ENCODE measurements around the gene SNAPIN.

Gene SNAPIN

DNA sequence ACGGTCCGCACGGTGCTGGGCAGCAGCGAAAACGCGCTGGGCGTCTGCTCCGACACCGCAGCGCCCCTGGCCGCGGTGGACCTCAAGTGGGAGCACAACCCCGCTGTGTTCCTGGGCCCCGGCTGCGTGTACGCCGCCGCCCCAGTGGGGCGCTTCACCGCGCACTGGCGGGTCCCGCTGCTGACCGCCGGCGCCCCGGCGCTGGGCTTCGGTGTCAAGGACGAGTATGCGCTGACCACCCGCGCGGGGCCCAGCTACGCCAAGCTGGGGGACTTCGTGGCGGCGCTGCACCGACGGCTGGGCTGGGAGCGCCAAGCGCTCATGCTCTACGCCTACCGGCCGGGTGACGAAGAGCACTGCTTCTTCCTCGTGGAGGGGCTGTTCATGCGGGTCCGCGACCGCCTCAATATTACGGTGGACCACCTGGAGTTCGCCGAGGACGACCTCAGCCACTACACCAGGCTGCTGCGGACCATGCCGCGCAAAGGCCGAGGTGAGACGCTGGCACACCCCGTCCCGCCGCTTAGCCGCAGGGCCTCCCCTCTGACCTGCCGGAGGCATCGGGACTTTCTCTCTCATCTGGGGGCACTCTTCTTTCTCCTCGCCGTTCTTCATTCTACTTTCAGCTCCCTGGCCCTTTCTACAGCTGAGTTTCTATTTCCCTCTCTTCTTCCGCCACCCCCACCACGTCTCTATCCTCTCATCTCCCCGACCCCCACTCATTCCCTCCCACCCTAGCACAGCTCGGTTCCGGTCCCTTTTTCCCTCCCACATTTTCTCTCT, 21.0 kb downstream of the SNAPIN start:
- no peak for DNase-seq

DNA sequence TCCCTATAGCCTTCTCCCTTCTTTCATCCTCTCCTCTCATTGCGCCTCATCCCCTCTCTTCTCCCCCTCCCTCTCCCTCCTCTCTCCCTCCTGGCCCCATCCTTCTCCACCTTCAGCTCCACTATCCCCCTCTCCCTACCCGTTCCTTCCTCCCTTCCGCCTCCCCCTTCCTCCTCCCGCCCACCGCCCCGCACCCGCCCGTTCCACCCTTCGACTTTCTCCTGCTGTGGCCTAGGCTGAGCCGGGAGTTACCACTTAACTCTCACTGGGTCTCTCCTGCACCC, 21.6 kb downstream of the SNAPIN start:
- DNase-seq: no peak

DNA sequence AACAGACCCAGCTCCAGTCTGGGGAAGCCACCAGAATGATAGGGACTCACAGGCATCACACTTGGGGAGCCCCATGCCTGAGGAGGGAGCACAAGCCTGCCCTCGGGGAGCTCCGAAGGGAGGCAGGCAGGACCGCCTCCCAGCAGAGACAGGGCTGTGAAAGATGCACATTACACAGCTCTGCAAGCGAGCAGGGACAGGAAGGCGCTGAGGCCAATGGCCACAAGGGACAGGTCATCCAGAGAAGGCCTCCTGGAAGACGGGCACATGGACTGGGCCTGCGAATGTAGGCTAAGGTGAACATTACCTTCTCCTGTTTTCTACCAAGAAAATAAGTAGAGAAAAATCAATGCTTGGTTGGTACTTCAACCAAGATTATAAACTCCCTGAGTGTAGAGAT, 24.2 kb downstream of the SNAPIN start:
- no peak for DNase-seq

DNA sequence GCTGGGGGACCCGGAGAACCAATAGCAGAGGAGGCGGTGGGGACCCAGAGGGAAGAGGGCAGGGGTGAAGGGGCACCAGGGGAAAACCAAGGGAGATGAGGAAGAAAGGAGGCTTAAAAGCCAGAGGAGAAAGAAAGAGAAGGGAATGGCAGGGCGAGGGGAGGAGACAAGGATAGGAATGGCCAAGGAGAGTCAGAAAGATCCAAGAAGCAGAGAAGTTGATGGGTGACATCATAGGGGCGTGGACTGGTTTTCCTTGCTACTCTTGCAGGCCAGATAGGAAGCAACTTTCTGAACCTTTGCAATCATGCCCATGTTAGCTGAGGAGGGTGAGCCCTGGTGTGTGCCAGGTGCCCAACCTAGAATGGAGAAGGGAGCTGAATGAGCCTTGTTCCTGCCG, 25.4 kb downstream of the SNAPIN start:
- DNase-seq: no peak

DNA sequence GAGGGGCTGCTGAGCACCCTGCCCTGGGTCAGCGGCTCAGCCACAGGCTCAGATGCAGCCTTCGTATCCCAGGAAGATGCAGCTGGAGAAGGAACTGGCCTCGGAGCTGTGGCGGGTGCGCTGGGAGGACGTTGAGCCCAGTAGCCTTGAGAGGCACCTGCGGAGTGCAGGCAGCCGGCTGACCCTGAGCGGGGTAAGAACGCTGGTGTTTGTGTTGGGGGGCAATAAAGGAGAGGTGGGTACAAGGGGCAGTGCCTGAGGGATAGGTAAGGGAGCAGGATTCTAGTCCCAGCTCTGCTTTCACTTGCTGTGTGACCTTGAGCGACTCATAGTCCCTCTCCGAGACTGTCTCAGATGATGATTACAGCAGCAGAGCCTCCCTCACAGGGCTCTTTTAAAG, 26.4 kb downstream of the SNAPIN start:
- DNase-seq: no peak

DNA sequence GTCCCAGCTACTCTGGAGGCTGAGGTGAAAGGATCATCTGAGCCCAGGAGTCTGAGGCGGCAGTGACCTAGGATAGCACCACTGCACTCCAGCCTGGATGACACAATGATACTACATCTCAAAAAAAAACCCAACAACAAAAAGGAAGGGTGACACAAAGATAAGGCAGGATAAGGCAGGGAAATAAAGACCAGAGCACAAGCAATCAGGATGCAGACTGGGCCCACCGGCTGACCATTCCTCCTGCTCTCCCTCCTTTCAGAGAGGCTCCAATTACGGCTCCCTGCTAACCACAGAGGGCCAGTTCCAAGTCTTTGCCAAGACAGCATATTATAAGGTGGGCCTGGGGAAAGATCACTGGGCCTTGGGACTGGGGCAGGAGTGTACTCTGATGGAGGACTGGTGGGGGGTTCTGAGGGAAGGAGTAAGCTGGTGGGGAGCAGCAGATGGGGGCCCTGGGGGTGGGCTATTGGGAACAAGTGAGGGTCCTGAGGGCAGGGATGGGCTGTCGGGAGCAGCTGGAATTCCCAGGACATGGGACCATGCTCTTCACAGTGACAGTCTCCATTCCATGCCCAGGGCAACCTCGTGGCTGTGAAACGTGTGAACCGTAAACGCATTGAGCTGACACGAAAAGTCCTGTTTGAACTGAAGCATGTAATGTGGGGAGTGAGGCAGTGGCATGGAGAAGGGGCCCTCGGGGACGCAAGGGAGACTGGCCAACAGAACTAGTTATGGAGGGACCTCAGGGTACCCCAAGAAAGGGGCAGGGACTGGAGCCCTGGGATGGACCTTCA, 27.2 kb downstream of the SNAPIN start:
- no peak for DNase-seq

DNA sequence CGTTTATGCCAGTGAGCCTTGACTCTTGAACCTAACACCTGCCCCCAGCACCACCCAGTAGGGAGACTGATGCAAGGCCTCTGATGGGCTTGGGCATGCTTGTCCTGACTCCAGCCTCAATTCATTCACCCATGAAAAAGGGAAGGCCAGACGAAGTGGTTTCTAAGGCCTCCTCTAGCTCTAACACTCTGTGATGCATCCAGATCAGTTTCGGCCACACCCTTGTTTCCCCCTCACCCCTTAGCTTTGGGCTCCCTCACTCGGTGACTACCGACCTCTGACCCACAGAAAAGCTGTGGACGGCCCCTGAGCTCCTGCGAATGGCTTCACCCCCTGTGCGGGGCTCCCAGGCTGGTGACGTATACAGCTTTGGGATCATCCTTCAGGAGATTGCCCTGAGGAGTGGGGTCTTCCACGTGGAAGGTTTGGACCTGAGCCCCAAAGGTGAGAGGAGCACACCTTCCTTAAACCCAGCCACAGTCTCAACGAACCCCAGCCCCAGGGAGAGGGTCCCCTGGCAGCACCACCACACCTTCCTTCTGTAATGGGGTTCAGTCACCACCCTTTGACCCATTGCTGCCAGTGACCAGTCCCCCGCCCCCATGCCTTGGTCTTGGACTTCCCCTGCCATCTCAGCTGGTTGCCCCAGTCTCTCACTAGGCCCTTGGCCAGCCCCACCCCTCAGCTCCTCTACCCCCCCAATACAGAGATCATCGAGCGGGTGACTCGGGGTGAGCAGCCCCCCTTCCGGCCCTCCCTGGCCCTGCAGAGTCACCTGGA, 29.0 kb downstream of the SNAPIN start:
- DNase-seq: no peak

DNA sequence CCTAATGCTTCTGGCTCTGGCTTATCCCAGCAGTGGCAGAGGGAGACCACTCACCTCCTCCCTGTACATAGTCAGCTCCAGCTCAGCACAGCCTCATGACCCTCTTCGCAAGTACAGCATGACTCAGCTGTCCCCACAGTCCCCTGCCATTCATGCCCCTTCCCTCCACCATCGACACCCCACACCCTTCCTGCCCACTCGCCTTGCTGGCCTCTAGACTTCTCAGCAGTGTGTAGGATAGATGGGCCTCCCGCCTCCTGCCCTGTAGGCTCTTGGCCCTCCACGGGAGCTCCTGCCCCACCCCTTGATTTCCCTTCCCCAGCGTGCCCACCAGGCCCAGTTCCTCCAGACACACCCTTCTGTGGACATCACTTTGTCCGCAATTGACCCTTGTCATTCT, 29.8 kb downstream of the SNAPIN start:
- DNase-seq: no peak

DNA sequence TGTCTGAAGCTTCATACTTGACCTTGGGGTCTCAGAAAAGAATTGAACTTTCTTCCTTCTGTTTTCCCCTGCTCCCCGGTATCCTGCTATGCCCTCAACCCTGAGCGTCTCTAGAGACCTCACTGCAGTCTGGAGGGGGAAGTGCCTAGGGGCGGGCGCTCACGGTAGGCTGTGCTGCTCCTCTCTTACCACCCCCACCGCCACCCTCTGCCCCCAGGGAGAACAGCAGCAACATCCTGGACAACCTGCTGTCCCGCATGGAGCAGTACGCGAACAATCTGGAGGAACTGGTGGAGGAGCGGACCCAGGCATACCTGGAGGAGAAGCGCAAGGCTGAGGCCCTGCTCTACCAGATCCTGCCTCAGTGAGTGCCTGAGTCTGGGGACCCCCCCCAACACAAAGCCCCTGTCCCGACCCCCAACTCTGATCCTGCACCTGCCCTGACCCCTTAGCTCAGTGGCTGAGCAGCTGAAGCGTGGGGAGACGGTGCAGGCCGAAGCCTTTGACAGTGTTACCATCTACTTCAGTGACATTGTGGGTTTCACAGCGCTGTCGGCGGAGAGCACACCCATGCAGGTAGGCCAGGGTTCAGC, 30.3 kb downstream of the SNAPIN start:
- no peak for DNase-seq

DNA sequence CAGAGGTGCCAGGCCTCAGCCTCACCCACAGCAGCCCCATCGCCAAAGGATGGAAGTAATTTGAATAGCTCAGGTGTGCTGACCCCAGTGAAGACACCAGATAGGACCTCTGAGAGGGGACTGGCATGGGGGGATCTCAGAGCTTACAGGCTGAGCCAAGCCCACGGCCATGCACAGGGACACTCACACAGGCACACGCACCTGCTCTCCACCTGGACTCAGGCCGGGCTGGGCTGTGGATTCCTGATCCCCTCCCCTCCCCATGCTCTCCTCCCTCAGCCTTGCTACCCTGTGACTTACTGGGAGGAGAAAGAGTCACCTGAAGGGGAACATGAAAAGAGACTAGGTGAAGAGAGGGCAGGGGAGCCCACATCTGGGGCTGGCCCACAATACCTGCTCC, 35.0 kb downstream of the SNAPIN start:
- no peak for DNase-seq

DNA sequence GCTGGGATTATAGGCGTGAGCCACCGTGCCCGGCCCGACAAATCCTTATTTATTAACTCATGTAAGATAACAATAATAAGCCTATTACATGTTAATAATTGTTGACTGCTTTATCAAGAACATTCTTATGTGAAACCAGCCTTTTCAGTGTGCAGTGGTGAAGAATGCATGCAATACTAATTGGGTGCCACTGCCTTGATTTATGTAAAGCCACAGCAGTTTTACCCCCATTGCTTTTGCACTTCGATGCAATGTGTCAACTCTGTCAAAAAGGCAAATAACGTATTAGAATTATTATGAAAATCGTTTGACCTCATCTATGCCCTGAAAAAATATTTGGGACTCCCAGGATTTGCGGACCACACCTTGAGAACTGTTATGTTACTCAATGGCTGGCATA, 38.2 kb downstream of the SNAPIN start:
- no peak for DNase-seq

DNA sequence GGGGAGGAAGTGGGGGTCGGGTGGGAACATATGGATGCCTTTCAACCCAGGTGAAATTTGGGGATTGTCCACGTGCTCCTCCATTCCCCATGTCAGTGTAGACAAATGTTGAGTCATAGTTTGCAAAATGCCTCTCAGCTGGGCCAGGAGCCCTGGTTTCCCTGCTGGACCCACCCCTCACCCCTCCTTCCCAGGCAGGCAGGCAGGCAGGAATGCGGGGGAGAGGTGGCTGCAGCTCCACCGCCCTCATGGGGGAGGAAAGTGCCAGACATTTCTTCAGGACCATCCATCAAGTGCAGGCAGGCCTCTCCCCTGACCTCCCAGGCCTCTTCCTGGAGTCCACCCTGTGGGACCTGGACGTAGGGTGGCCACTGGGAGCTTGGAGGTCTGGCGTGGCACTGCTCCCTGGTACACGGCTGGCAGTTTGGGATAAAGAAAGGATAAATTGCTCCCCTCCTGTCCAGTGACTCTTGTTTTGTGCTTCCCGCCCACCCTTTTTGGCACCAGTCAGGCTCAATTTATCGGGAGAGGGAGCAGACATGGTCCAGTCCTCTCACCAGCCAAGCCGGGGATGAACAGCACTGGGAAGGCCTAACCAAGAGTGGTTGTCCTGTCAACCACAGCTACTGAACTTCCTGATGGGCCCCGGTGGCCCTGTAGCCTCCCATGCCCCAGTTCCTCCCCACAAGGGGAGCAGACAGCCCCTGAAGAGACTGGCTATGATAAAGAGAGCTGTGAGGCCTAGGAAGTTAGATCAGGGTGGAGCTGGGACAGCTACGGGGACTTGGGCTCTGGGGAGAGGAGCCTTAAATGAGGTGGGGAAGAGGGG, 38.9 kb downstream of the SNAPIN start:
- DNase-seq: no peak

DNA sequence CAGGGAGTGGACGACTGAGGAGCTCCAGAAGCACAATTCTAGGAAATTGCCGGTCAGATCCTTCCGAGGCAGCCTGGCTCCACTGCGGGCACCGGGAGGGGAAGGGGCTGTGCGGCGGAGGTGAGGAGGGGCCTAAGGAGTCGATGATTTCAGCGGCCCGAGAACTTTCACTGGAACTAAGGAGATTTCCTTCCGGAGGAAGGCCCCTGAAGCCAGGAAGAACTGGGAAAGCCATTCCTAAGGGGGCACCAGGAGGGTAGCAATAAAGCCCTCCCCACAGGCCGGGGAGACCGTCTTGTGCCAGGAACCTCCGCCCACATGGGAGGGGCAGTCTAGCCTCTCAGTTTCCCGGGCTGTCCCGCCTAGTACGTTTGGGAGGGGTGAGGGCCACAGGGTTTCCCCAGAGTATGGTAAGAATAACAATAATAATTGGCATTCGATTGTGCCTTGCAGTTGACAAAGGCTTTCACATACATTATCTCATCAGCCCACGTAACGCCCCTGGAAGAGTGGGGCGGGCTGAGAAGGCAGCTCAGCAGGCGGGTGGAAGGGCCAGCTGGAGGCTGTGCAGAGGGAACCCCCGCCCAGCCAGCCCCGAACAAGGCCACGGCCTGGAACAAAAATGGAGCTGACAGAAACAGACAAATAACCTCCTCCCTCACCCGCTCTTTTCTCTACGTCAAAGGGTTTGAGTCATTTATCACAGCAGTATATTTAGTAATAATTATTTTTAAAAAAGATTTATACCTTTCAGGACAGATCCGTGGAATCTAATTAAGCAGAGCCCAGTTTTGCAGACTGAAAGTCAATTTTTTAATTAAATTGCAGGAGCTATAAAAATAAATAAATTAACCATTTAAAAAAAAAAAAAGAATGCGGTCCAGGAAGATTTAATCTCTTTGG, 39.8 kb downstream of the SNAPIN start:
- DNase-seq: no peak

DNA sequence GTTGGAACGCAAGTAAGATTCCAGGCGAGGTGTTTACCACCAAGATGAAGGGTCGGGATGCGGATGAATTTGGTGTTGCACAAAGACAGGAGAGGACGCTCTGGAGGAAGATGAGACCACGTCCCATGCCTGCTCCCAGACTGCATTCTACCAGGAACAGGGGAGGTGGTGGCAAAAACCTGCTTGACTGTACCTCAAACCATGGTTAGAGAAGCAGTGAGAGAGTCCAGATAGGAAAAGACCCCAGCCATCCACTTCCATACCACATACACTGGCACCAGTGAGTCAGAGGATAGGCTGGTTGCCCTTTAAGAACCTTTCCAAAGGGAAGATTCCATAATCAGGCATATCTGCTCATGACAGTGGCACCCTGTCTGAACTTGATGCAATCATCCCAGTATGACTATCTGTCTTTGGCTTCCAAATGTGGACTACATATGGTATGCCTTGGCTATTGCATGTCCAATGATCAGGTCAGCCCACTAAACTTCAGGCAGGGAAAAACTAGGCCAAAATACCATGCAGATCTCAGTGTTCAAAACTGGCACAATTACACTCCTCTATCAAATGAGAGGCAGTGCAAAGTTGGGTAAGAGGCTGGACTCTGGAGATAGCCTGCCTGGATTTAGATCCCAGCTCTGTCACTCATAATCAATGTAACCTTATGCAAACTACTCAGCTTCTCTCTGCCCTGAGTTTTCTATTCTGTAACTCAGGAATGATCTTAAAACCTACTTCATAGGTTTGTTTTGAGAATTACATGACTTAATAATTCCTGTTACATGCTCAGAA, 40.6 kb downstream of the SNAPIN start:
- DNase-seq: no peak

DNA sequence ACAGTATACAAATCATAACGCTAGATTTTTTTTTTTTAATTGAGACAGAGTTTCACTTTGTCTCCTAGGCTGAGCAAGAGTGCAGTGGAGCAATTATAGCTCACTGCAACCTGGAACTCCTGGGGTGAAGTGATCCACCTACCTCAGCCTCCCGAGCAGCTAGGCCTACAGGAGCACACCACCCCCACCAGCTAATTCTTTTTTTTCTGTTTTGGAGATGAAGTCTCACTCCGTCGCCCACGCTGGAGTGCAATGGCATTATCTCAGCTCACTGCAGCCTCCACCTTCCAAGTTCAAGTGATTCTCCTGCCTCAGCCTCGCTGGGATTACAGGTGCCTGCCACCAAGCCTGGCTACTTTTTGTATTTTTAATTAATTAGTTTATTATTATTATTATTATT, 41.3 kb downstream of the SNAPIN start:
- DNase-seq: no peak

DNA sequence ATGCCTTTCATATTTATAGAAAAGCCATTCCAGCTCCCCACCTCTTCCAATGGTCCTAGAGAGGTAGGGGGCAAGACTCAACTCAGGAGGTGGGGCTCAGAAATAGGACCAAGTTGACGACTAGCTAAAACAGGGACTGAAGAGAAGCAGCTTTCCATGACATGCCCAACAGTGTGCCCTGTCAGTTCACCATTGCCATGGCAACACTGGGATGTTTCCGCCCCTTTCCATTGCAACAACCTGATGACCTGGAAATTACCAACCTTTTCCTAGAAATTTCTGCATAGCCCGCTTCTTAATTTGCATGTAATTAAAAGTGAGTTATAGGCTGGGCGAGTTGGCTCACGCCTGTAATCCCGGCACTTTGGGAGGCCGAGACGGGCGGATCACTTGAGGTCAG, 47.0 kb downstream of the SNAPIN start:
- DNase-seq: no peak

DNA sequence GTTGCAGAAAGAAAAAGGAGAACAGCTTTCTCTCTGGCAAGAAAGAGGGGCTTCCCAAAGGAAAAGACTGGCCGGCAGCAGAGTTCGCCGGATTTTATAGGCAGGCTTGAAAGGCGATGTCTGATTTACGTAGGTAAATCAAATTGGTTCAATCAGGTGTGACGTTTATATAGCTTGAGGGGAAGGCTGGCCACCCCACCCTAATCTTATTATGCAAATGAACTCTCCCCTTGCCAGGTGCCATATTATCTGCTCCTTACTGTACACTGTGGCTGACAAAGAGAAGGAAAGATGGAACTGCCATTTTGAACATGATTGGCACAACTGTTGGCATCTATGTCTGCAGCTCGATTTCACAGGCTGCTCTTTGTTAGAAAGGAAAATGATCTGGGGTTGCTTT, 52.5 kb downstream of the SNAPIN start:
- DNase-seq: no peak

All from activated CD4-positive, alpha-beta T cell treated with anti-CD3 and anti-CD28 coated beads, Interleukin-2, amount 50 U/mL, for 4 hours (primary cell).